ENCODE data around the gene RIC1. TPM values are rescaled to one million over a fixed set of nuclear protein-coding genes. Genes with fewer than 3 reads are reported as not detected.
A peak's percentile ranks its signal among the peaks of the same experiment; 100 is the strongest.
"Not testable (repeated sequence)": the region's sequence is repeated elsewhere in the genome, so short reads cannot be mapped to it uniquely, and the experiment has no call there.

Gene RIC1
- total RNA-seq, 1 experiment from 2014 or later = 86.8 TPM

GRCh38 chr9:5791870-5792269 is 163.0 kb downstream of the RIC1 start:
- H3K4me3 ChIP-seq (ENCODE audit: low read length) = no peak overlapping the region
- no peaks in the 10 kb centered on the region for H4K20me1 ChIP-seq (ENCODE audit: insufficient read depth, low read depth, low read length)
- no peaks in the 10 kb centered on the region for H3K9me3 ChIP-seq (ENCODE audit: low read length)
- H3K36me3 ChIP-seq (ENCODE audit: insufficient read depth, low read length) = peaks cover 29% of the 10 kb centered on the region
- H3K9me2 ChIP-seq (replicated peaks; ENCODE audit: insufficient read depth, low read length) = no peaks in the 10 kb centered on the region
- peaks cover 48% of the 10 kb centered on the region for H3K79me2 ChIP-seq (ENCODE audit: low read length)
- no peak for DNase-seq
- H3K9ac ChIP-seq (ENCODE audit: low read length) = no peak overlapping the region
- no peak overlapping the region for H2AFZ ChIP-seq (ENCODE audit: low read length)
- peaks cover 16% of the 10 kb centered on the region for H3K4me1 ChIP-seq (ENCODE audit: low read length)
- no peak overlapping the region for H3K4me2 ChIP-seq (ENCODE audit: low read depth, low read length, poor library complexity, severe bottlenecking)
- H3K27me3 ChIP-seq (ENCODE audit: low read length) = no peaks in the 10 kb centered on the region
- H3K27ac ChIP-seq (ENCODE audit: low read length) = peak overlapping the region; percentile 36; the same call in 1 of the 2 replicates

GRCh38 chr9:5793812-5794211 is 164.9 kb downstream of the RIC1 start:
- no peaks in the 10 kb centered on the region for H3K9me3 ChIP-seq (ENCODE audit: low read length)
- H3K4me2 ChIP-seq (ENCODE audit: low read depth, low read length, poor library complexity, severe bottlenecking) = no peak overlapping the region
- H3K4me1 ChIP-seq (ENCODE audit: low read length) = peaks cover 16% of the 10 kb centered on the region
- H3K27ac ChIP-seq (ENCODE audit: low read length) = no peak overlapping the region
- no peak overlapping the region for H3K4me3 ChIP-seq (ENCODE audit: low read length)
- H3K27me3 ChIP-seq (ENCODE audit: low read length) = no peaks in the 10 kb centered on the region
- H3K79me2 ChIP-seq (ENCODE audit: low read length) = peaks cover 33% of the 10 kb centered on the region
- peaks cover 26% of the 10 kb centered on the region; the same call in 1 of the 2 replicates for H3K36me3 ChIP-seq (ENCODE audit: insufficient read depth, low read length)
- no peak overlapping the region for H2AFZ ChIP-seq (ENCODE audit: low read length)
- no peaks in the 10 kb centered on the region for H4K20me1 ChIP-seq (ENCODE audit: insufficient read depth, low read depth, low read length)
- H3K9ac ChIP-seq (ENCODE audit: low read length) = no peak overlapping the region
- H3K9me2 ChIP-seq (replicated peaks; ENCODE audit: insufficient read depth, low read length) = no peaks in the 10 kb centered on the region
- DNase-seq = no peak

DNA sequence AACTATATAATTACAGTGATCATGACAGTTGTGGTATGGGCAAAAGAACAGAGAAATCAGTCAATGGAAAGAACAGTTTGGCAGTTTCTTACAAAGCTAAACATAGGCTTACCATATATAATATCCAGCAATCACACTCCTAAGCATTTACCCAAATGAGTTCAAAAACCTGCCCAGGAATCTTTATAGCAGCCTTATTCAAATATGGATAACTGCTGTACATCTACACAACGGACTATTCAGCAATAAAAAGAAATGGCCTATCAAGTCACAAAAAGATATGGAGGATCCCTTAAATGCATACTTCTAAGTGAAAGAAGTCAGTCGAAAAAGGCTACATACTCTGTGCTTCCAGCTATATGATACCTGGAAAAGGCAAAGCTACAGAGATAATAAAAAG is 167.4 kb downstream of the RIC1 start:
- Histone ChIP-seq H3K36me3 (ENCODE audit: insufficient read depth, low read length) (peaks cover 30% of the 10 kb centered on the region; the same call in 1 of the 2 replicates), H3K4me1 (ENCODE audit: low read length) (peaks cover under 1% of the 10 kb centered on the region; the same call in 1 of the 2 replicates), H3K4me3 (ENCODE audit: low read length) (no peak overlapping the region), H3K27me3 (ENCODE audit: low read length) (no peaks in the 10 kb centered on the region), H3K79me2 (ENCODE audit: low read length) (peaks cover 26% of the 10 kb centered on the region), H3K9me3 (ENCODE audit: low read length) (no peaks in the 10 kb centered on the region), H3K9me2 (replicated peaks; ENCODE audit: insufficient read depth, low read length) (no peaks in the 10 kb centered on the region), H3K27ac (ENCODE audit: low read length) (no peak overlapping the region), H3K4me2 (ENCODE audit: low read depth, low read length, poor library complexity, severe bottlenecking) (no peak overlapping the region), H4K20me1 (ENCODE audit: insufficient read depth, low read depth, low read length) (no peaks in the 10 kb centered on the region), H3K9ac (ENCODE audit: low read length) (no peak overlapping the region), H2AFZ (ENCODE audit: low read length) (no peak overlapping the region)
- no peak for DNase-seq

DNA sequence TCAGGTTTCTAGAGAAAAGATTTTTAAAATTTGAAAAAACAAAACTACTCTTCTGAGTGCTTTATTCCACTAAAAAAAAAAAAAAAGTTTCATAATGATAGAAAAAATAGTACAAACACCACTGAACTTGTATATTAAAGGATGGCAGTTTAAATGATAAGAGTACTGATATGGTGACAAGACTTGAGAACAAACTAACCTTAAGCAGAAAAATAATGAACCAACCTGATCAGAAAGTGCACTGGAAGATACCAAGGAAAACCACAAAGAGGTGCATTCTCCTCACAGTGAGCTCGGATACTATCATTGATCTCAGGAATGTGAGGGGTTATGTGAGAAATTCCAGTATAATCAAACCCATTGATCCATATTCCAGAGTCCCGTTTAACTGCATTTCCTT is 169.7 kb downstream of the RIC1 start:
- H3K27me3 ChIP-seq (ENCODE audit: low read length) = no peaks in the 10 kb centered on the region
- H3K4me3 ChIP-seq (ENCODE audit: low read length) = no peak overlapping the region
- DNase-seq = no peak
- no peaks in the 10 kb centered on the region for H3K9me3 ChIP-seq (ENCODE audit: low read length)
- peaks cover 6% of the 10 kb centered on the region for H3K79me2 ChIP-seq (ENCODE audit: low read length)
- H3K4me1 ChIP-seq (ENCODE audit: low read length) = no peaks in the 10 kb centered on the region
- no peak overlapping the region for H3K27ac ChIP-seq (ENCODE audit: low read length)
- H3K9me2 ChIP-seq (replicated peaks; ENCODE audit: insufficient read depth, low read length) = no peaks in the 10 kb centered on the region
- peaks cover 25% of the 10 kb centered on the region; the same call in 1 of the 2 replicates for H3K36me3 ChIP-seq (ENCODE audit: insufficient read depth, low read length)
- no peak overlapping the region for H3K4me2 ChIP-seq (ENCODE audit: low read depth, low read length, poor library complexity, severe bottlenecking)
- H3K9ac ChIP-seq (ENCODE audit: low read length) = no peak overlapping the region
- H4K20me1 ChIP-seq (ENCODE audit: insufficient read depth, low read depth, low read length) = no peaks in the 10 kb centered on the region
- no peak overlapping the region for H2AFZ ChIP-seq (ENCODE audit: low read length)

DNA sequence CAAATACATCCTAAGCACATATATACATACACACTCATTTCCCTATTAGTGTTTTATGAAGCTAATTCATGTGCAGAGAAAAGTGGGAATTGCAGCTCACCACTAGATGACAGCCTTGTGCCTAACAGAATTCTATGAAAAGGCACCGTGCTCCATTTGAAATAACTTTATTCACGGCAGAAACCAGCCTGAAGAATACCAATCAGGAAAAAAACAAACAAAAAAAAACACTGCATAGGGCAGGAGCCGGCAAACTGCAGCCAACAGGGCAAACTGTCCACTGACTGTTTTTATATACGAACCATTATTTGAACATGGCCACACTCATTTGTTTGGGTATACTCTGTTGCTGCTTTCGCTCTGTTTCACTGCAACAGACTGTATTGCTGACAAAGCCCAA is 170.4 kb downstream of the RIC1 start:
- Histone ChIP-seq H3K9me3 (ENCODE audit: low read length) (no peaks in the 10 kb centered on the region), H2AFZ (ENCODE audit: low read length) (no peak overlapping the region), H3K79me2 (ENCODE audit: low read length) (no peaks in the 10 kb centered on the region), H3K4me3 (ENCODE audit: low read length) (no peak overlapping the region), H3K4me1 (ENCODE audit: low read length) (no peaks in the 10 kb centered on the region), H3K9me2 (replicated peaks; ENCODE audit: insufficient read depth, low read length) (no peaks in the 10 kb centered on the region), H4K20me1 (ENCODE audit: insufficient read depth, low read depth, low read length) (no peaks in the 10 kb centered on the region), H3K27me3 (ENCODE audit: low read length) (no peaks in the 10 kb centered on the region), H3K27ac (ENCODE audit: low read length) (no peak overlapping the region), H3K36me3 (ENCODE audit: insufficient read depth, low read length) (peaks cover 25% of the 10 kb centered on the region; the same call in 1 of the 2 replicates), H3K4me2 (ENCODE audit: low read depth, low read length, poor library complexity, severe bottlenecking) (no peak overlapping the region), H3K9ac (ENCODE audit: low read length) (no peak overlapping the region)
- DNase-seq = no peak

GRCh38 chr9:5800378-5800777 is 171.5 kb downstream of the RIC1 start:
- not testable (repeated sequence) for H3K4me3 ChIP-seq (ENCODE audit: low read length); H3K79me2 ChIP-seq (ENCODE audit: low read length); H3K9ac ChIP-seq (ENCODE audit: low read length); H3K9me2 ChIP-seq (replicated peaks; ENCODE audit: insufficient read depth, low read length); H3K27ac ChIP-seq (ENCODE audit: low read length); H3K4me1 ChIP-seq (ENCODE audit: low read length); DNase-seq; H3K4me2 ChIP-seq (ENCODE audit: low read depth, low read length, poor library complexity, severe bottlenecking); H2AFZ ChIP-seq (ENCODE audit: low read length); H3K27me3 ChIP-seq (ENCODE audit: low read length); H4K20me1 ChIP-seq (ENCODE audit: insufficient read depth, low read depth, low read length); H3K9me3 ChIP-seq (ENCODE audit: low read length)
- peaks cover 31% of the 10 kb centered on the region; the same call in 1 of the 2 replicates for H3K36me3 ChIP-seq (ENCODE audit: insufficient read depth, low read length)

- Histone ChIP-seq H3K36me3 (ENCODE audit: insufficient read depth, low read length) (peaks cover 28% of the 10 kb centered on the region; the same call in 1 of the 2 replicates), H3K9me3 (ENCODE audit: low read length) (no peaks in the 10 kb centered on the region), H3K9me2 (replicated peaks; ENCODE audit: insufficient read depth, low read length) (no peaks in the 10 kb centered on the region), H3K27me3 (ENCODE audit: low read length) (no peaks in the 10 kb centered on the region), H3K4me1 (ENCODE audit: low read length) (no peaks in the 10 kb centered on the region), H4K20me1 (ENCODE audit: insufficient read depth, low read depth, low read length) (no peaks in the 10 kb centered on the region), H3K9ac (ENCODE audit: low read length) (no peak overlapping the region), H3K79me2 (ENCODE audit: low read length) (no peaks in the 10 kb centered on the region), H2AFZ (ENCODE audit: low read length) (no peak overlapping the region), H3K4me2 (ENCODE audit: low read depth, low read length, poor library complexity, severe bottlenecking) (no peak overlapping the region), H3K27ac (ENCODE audit: low read length) (no peak overlapping the region), H3K4me3 (ENCODE audit: low read length) (no peak overlapping the region)
- DNase-seq = no peak
Measured at GRCh38 chr9:5800969-5801738, 172.2 kb downstream of the RIC1 start.

- Histone ChIP-seq H3K79me2 (ENCODE audit: low read length) (no peaks in the 10 kb centered on the region), H3K27me3 (ENCODE audit: low read length) (no peaks in the 10 kb centered on the region), H3K4me2 (ENCODE audit: low read depth, low read length, poor library complexity, severe bottlenecking) (no peak overlapping the region), H4K20me1 (ENCODE audit: insufficient read depth, low read depth, low read length) (no peaks in the 10 kb centered on the region), H3K9me2 (replicated peaks; ENCODE audit: insufficient read depth, low read length) (no peaks in the 10 kb centered on the region), H2AFZ (ENCODE audit: low read length) (no peak overlapping the region), H3K9ac (ENCODE audit: low read length) (no peak overlapping the region), H3K4me3 (ENCODE audit: low read length) (no peak overlapping the region), H3K9me3 (ENCODE audit: low read length) (no peaks in the 10 kb centered on the region), H3K27ac (ENCODE audit: low read length) (no peak overlapping the region), H3K4me1 (ENCODE audit: low read length) (no peaks in the 10 kb centered on the region), H3K36me3 (ENCODE audit: insufficient read depth, low read length) (peaks cover 23% of the 10 kb centered on the region; the same call in 1 of the 2 replicates)
- DNase-seq = no peak
Measured at GRCh38 chr9:5801739-5802113, 172.8 kb downstream of the RIC1 start.
